KG1 (cell line): ENCODE data around the gene LIX1L.

Experiments
- DNase-seq: peaks from one replicate; lab custom pipeline; 2025; lab: John Stamatoyannopoulos, UW

The LIX1L gene

DNA sequence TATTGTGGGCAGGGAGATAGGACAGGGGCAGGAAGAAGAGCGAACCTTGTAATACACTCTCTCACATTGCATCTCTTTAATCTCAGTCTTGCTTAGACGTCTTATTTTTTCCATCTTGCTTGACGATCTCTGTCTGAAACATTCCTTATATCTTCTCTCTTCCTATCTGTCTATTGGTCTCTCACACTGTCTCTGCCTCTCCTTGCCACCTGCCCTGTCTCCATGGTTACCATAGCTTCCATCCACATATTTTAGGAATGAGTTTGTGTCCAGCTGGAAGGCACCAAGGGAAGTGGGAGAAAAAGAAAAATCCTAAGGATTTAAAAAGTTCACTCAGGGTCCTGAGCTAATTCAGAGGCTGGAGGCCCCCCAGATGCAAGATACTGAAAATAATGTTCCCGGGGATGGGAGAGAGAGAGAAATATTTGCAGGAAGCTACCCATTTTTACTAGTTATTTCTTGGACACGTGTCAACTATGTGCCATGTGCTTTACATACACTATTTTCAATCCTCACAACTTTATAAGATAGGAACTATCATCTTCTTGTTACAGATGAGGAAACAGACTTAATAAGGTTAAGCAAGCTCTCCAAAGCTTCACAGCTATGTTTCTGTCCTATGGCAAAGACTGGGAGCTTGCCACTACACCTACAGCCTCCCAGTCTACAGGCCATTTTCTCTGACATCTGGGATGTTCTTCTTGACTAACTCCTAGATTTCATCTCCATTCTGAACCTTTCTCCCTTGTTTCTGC, 5.6 kb upstream of the LIX1L start:
- no peak for DNase-seq

DNA sequence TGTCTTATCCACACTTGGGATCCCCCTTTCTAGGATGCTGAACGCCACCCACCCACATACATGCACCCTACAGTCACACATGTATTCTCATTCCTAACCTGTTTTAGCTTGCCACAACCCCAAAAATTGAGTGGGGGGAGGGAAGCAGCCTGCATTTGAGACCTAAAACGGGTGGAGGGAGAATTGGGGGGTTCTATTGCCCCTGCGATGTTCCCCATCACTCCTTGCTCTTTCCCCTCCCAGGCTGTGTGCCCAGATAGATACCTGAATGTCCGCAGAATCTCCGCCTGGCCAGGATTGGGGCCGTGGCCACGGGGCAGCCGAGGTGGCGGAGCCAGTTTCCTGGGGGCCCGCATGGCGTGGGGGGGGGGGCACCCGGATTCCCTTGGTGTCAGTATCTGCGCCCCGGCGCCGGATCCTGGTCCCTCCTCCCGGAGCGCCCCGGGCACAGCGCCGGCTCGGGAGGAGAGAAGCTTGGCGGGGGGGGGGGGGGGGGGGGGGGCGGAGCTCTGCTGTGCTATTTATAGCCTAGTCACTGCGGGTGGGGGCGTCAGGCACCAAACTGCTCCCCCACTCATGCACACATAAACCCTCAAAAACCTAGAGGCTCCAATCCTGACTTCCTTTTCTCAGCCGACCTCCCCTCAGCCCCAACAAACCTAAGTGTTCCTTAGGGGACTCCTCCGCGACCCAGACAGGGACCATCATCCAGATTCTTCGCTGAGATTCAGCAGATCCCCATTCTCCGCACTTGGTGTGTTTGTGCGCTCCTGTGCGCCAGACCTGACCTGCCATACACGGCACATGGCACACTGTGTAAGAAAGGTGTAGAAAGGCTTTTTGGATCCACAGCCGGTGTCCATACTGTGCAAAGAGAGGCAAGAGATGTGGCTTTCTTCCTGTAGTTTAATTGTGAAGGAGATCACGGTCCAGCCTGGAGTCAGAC, 4.6 kb upstream of the LIX1L start:
- DNase-seq, result no peak

DNA sequence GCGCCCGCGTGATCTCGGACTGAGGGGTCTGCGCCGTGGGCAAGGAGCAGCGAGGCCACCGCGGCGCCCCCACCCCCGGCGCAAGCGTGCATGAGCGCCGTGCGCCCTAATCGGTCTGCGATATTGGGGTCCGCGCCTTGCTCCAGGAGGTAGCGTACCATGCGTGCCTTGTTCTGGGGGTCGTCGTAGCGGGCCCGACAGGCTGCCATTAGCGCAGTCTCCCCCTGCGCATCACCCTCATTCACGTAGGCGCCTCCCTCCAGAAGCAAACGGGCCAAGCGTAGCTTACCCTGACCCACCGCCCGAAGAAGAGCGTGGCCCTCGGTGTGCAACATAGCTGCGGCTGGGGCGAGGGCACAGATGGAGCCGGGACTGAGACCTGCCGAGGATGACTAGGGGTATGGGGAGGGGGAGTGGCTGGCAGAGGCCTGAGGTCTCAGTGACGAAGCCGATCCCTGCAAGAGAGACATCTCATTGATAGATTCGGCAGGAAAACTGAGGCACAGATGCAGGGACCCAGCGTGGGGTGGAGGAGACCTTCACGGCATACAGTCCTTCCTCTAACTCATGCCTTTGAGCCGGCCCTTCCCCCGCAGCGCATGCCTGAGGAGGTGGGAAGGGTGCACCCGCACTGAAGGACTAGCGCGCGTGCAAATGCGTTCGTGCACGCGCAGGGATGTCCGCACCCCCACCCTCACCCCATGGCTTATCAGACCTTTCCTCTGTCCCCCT, 3.8 kb upstream of the LIX1L start:
- DNase-seq, result no peak

DNA sequence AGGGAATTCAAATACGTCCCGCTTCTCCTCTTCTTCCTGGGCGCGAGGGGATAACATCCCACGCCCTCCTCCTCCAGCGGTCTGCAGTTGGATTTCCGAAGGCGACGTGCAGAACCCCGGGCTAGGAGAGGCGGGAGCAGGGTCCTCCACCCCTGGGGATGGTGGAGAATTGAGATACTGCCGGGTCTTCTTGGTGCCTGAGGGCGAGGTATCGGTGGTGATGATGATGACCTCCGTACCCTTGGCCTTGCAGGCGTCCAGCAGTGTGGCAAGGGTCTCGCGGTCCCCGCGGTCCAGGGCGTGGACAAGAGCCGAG, 3.2 kb upstream of the LIX1L start:
- no peak for DNase-seq

DNA sequence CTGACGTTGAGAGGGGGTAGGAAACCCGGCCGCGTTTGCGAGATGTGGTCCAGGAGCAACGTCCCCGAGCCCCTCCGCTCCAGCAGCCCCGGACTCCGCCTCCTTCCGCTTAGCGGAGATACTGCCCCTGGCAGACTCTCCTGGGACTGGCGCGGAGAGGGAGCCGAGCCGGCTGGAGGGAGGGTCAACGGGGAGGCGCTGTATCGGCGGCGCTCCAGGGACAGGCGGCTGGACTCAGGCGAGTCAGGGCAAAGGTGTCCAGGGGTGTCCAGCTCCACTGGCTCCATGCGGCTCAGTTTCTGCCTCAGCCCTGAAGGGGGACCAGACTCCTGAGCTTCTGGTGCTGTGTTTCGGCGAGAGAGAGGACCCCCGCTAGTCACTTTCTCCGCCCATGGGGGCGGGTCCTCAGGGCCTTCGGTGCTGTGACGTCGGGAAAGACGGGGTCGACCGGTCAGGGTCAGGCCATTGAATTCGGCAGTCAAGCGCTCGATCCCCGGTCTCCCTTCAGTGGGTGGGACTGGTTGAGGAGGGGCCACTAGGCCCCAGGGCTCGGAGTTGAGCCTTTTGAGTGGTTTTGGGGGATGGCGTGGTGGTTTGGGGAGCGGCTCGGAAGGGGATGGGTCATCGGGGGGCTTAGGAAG, 2.8 kb upstream of the LIX1L start:
- no peak for DNase-seq

DNA sequence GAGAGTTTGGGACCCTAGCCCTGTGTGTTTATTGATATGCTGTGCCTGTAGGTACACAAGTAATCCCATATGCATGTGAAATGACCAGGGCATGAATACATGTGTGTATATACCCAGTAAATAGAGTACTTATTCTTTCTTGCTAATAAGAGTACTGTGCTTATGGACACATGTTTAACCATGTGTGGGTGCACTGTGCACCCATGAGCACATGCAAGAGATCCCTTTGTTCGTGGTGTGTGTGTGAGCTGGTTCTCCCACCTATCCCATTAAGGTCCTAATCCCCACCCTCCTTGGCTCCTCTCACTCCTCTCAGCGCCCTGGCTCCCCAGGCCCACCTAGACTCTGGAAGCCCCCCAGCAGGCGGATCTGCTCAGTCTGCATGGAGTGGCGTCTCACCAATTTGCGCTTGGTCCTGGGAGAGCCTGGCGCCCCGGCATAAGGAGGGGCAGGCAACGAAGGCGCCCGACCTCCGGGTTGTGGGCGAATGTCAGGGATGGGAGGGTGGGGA, 2.2 kb upstream of the LIX1L start:
- DNase-seq, result no peak

DNA sequence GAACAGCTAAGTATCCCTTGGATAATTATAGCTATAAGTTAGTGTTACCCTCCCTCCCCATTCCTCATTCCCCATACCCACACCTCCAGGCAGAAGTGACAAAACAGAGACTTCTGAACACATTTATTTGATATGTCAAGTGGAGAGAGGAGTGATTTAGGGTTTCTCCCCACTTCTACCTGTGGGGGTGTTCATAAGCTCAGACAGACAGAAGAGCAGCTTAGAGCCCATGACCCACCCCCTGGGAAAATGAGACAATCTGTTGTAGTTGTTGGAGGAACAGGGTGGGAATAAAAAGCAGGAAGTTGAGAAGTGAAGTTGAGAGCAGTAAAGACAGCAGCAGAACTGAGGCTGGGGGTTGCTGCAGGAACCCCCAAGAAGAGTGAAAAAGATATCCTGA, 1.5 kb upstream of the LIX1L start:
- no peak for DNase-seq

DNA sequence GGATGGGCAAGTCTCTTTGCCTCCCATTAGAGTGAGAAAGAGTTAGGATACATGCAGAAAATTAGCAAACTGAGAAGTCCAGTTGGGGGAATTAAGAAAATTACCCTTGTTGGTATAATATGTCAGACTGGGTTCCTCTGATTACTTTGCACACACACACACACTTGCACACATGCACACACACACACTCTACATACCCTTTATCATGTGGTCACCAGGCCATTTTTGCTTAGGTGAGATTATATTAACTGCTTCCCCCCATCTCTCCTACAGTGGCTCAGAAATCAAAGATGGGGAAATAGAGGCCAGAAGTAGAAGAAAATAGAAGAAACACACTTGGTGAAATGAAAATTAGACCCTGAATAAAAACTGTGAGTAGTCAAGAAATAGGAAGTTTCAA, 917 bp upstream of the LIX1L start:
- no peak for DNase-seq

DNA sequence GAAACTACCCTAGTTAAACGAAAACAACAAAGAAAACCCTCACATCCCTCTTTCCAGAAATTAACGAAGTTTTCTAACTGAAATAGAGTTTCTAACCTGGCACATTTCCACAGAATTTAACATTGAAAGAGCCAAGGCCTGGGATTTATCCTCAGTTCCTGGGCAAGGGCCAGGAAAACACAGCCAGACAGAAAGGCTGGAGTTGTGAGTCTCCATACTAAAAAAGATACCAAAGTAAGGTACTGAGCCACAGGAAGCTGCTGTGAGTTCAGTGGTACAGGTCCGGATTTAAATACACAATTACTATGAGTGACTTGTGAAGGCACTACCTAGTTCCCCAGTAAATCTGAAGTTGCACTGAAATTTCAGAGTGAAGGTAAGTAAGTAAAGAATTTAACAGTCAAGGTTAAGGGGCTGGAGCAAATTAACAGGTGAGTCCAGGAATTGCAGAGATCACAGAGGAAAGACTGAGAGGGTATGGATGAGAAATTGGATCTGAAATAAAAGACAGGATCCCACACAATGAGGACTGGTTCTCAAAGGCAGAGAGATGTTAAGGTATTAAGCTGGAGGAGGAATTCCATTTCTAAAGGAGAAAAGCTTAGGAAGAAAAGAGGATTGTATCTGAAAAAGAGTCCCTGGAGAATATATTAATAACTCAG, 905 bp downstream of the LIX1L start:
- no peak for DNase-seq

DNA sequence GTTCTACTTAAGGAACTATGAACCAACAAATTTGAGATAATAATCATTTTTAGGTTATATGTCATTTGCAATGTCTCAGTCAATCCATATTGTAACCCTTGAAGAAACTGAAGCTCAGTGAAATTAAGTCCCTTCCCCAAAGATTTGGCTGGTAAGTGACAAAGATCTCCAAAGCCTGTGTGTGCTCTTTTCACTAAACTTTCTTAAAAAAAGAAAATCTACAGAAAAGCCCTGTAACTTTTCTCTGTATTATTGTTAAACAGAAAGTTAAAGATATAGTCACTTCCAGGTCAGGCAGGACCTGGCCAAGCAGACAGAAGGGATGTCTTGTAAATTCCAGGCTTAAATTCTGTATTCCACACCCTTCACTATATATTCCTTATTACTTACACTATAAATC, 1.5 kb downstream of the LIX1L start:
- DNase-seq, result no peak

DNA sequence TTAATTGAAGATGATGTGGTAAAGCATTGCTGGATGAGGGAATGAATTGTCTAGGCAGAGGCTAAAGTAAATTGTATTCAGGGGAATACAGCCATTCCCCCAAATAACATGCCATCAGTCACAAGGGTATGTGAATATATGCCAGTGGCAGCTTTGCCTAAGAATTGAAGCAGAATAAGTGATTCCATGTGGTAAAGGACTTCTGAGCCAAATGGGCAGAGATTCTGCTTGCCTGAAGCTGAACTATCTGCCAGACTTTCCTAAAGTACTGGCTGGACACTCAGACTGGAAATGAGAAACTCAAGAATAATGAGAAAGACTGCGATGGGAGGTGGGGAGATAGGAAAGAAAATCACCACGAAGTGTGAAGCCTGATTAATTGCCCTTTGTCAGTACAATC, 2.4 kb downstream of the LIX1L start:
- DNase-seq, result no peak

DNA sequence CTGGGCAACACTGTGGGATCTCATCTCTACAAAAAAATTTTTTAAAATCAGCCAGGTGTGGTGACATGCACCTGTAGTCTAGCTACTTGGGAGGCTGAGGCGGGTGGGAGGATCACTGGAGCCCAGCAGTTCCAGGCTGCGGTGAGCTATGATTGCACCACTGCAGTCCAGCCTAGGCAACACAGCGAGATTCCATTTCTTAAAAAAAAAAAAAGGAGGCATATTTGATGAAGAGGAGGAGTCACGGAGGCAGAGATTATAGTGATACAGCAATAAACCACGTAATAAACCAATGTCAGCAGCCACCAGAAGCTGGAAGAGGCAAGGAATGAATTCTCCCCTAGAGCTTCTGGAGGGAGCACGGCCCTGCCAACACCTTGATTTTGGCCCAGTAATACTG, 4.0 kb downstream of the LIX1L start:
- DNase-seq, result no peak

DNA sequence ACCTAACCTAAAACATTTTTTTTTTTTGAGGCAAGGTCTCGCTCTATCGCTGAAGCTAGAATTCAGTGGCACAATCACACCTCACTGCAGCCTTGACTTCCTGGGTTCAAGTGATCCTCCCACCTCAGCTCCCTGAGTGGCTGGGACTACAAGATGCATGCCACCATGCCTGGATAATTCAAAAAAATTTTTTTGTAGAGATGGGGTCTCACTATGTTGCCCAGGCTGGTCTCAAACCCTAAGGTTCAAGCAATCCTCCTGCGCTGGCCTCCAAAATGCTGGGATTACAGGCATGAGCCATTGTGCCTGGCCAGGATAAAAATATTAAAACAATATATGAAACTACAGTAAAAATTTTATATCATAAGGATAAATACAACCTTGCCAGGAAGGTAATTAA, 4.9 kb downstream of the LIX1L start:
- no peak for DNase-seq

DNA sequence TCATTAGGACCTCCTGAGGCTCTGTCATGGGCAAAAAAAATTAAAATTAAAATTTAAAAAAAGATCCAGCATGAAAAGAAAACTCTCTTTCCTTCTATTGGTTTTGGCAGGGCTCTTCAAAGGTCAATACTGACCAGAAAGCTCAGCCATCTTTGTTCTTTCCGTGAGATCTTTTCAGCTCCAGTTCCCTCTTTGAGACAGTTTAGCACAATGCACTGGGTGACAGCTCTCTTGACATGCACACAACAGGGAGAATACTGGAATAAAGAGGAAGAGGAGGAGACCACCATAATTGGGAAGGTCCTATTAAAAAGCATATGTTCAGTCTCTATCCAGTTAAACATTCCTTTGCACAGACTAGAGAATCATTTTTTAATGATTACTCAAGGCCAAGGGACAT, 6.3 kb downstream of the LIX1L start:
- DNase-seq, result no peak

DNA sequence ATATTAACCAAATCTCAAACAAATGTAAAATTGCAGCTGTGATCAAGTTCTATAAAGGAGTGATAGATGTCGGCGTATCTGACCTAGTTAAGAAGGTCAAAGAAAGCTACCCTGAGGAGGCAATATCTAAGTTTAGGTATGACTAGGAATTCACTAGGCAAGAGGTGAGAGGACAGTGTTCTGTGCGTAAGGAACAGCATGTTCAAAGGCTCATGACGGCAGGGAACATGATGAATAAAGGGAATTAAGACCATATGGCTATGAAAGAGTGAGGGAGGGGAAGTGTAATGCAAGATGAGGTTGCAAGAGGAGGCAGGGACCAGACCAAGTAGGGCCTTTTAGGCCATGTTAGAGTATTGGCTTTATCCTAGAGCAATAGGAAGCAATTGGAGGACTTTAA, 8.6 kb downstream of the LIX1L start:
- DNase-seq, result no peak

DNA sequence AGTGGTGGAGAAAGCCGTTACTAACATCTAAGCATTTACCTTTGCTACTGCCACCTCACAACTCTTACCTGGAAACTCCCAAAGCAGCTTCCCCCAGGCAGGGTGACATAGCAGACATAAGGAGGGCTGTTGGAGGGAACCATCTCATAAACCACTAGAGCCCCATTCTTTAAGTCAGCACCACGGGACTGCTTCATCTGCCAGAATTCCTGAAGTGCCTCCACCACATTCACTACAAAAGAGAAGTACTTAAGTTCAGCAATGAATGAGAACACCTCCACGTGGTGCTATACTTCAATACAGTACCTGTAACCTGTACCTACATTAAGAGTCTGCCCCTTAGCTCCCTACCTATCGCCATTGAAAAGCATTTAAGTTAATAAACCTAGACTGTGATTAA, 10.3 kb downstream of the LIX1L start:
- DNase-seq, result no peak

DNA sequence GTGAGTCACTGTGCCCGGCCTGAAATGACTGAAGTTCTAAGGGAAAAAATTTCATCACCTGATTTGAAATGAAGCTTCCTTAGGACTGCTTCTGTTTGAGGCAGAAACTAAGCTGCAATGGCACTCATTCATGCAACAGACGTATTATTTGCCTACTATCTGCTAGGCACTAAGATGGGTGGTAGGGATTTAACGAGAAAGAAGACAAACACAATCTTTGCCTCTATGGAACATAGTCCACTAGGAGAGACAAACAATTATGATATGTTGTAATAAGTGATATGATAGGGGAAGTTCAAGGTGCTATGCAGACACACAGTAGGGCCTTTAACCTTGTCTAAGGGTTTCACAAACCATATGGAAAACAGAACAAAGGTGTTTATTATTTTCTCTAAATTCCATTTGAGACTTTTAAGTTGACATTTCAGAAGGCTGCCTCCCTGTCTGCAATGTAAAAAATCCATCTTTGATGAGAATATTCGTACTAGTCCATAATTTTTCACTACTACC, 11.3 kb downstream of the LIX1L start:
- no peak for DNase-seq

DNA sequence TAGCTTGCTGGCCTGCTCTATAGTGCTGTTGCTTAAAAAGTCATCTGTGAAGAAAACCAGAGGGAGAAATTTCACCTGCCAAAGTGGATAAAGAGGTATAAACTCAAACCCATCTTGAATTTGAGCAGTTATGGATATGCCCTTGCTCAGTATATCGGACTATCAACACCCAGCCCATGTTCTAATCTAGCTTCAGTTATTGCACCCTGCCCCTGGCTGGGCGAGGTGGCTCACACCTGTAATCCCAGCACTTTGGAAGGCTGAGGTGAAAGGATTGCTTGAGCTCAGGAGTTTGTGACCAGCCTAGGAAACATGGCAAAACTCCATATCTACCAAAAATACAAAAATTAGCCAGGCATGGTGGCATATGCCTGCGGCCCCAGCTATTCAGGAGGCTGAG, 13.3 kb downstream of the LIX1L start:
- no peak for DNase-seq

DNA sequence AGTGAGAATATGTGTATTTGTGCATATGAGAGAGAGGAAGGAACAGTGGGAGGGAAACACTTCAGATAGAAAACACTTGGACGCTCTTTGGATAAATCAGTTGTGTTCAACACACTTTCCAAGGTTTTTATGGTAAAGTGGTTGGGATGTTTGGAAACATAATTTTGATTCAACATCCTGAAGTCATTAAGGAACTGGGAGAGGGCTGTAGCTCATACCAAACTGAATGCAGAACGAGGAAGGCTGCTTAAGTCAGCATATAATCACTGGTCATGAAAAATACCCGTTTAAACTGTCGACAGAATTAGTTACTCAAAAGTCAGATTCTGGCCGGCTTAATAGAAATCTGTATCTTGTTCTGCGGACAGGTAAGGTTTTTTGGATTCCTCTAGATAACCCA, 14.9 kb downstream of the LIX1L start:
- DNase-seq, result no peak

DNA sequence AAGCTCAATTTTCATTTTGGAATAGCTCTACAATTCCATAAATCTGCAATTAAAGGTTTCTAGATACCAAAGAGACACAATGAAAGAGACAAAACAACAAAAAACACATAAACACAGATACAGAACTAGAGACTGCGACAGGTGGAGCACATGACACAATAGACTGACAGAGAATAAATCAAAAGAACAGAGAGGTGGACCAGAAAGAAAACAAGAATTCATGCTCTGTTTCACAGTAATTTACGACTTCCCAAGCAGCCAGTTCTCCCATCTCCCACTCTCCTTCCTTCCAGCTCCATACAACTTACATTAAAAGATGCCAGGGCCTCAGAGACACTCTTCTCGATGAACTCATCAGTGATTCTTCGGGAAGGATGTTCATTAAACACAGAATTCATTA, 15.4 kb downstream of the LIX1L start:
- no peak for DNase-seq

DNA sequence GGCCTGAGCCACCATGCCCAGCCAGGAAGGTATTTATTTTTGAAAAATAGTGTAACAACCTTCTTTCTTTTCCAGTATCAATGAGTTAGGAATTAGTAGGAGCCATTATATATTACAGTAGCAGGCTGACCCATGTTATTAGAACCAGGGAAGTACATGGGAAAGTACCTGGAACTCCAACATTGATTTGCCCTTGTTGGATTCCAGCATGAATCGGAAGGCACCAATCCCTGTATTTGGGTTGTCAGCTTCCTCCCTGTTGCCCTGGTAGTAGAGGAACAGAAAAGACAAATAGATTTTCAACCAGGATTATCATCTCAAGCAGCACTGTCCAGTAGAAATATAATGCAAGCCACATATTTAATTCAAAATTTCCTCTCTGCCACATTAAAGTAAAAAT, 20.4 kb downstream of the LIX1L start:
- no peak for DNase-seq
